ENCODE data around the gene TTN.

- TF ChIP-seq CTCF (IDR thresholded peaks at IDR 0.05; ENCODE audit: low read depth, low read length) (no peak), EZH2phosphoT487 (IDR thresholded peaks at IDR 0.05; ENCODE audit: low read depth) (no peak)
Observed at GRCh38 chr2:178512484-178512883, 294.7 kb downstream of the TTN start.

Measured in OCI-LY3 (cell line).